Neural crest cell (in vitro differentiated cells): Measurements from ENCODE around the gene GCNT3. TPM values are rescaled to one million over a fixed set of nuclear protein-coding genes. Genes with fewer than 3 reads are reported as not detected.

Experiments
- DNase-seq: peaks from one replicate; pipeline ENCODE4 v3.0.0; 2021; ENCODE audit warnings: low read depth, mixed read lengths, low spot score
- H3K27ac Mint-ChIP-seq: one replicate; pipeline ENCODE4 v1.8.0; 2021; ENCODE audit warnings: mild to moderate bottlenecking, mixed read lengths; ENCODE audit not compliant: unreplicated experiment
- H3K27me3 Mint-ChIP-seq: 2 replicates; pipeline ENCODE4 v1.8.0; 2021; ENCODE audit warnings: low read depth, mild to moderate bottlenecking, mixed read lengths
- H3K36me3 Mint-ChIP-seq: 2 replicates; pipeline ENCODE4 v1.8.0; 2021; ENCODE audit warnings: low read depth, mild to moderate bottlenecking, mixed read lengths
- H3K4me1 Mint-ChIP-seq: 2 replicates; pipeline ENCODE4 v1.8.0; 2021; ENCODE audit warnings: mixed read lengths
- H3K4me3 Mint-ChIP-seq: one replicate; pipeline ENCODE4 v1.8.0; 2021; ENCODE audit warnings: mild to moderate bottlenecking, mixed read lengths
- H3K9me3 Mint-ChIP-seq: 2 replicates; pipeline ENCODE4 v1.8.0; 2021; ENCODE audit warnings: mixed read lengths
- CTCF ChIP-seq: fragments of 200-600 bp; sonication (generic); conservative IDR thresholded peaks from 2 replicates; pipeline ENCODE4 v1.5.0; 2021; ENCODE audit warnings: antibody characterized with exemption, mild to moderate bottlenecking
- total RNA-seq: library from RNA; stranded (reverse); gene quantifications from 2 replicates; pipeline ENCODE4 v1.2.1, GENCODE V29; 2021

The GCNT3 gene
- total RNA-seq, 1 donor from 2014 or later, result not detected

- no peak for TF ChIP-seq CTCF
- Mint-ChIP-seq H3K36me3 (no peaks in the 10 kb centered on the region), H3K9me3 (peaks cover 3% of the 10 kb centered on the region), H3K4me3 (no peak overlapping the region), H3K27me3 (peaks cover 36% of the 10 kb centered on the region), H3K4me1 (peaks cover 4% of the 10 kb centered on the region), H3K27ac (no peak overlapping the region)
- DNase-seq, result no peak
Observed at GRCh38 chr15:59615661-59616060, 4.1 kb downstream of the GCNT3 start.

GRCh38 chr15:59616379-59616778 lies 4.8 kb downstream of the GCNT3 start:
- Mint-ChIP-seq H3K27me3 (peaks cover 34% of the 10 kb centered on the region), H3K4me3 (no peak overlapping the region), H3K4me1 (peaks cover 4% of the 10 kb centered on the region), H3K36me3 (no peaks in the 10 kb centered on the region), H3K9me3 (no peaks in the 10 kb centered on the region), H3K27ac (no peak overlapping the region)
- no peak for DNase-seq
- no peak for TF ChIP-seq CTCF

GRCh38 chr15:59618406-59618805 lies 6.8 kb downstream of the GCNT3 start:
- Mint-ChIP-seq H3K9me3 (no peaks in the 10 kb centered on the region), H3K4me3 (no peak overlapping the region), H3K27me3 (peaks cover 23% of the 10 kb centered on the region), H3K4me1 (peaks cover 4% of the 10 kb centered on the region), H3K27ac (no peak overlapping the region), H3K36me3 (no peaks in the 10 kb centered on the region)
- TF ChIP-seq CTCF, result no peak
- no peak for DNase-seq

GRCh38 chr15:59622289-59622688 lies 10.7 kb downstream of the GCNT3 start:
- H3K4me1 Mint-ChIP-seq, result no peaks in the 10 kb centered on the region
- no peaks in the 10 kb centered on the region for H3K36me3 Mint-ChIP-seq
- TF ChIP-seq CTCF, result peak; percentile 62
- no peaks in the 10 kb centered on the region for H3K9me3 Mint-ChIP-seq
- no peak overlapping the region for H3K4me3 Mint-ChIP-seq
- H3K27ac Mint-ChIP-seq, result no peak overlapping the region
- peak; percentile 37 for DNase-seq
- H3K27me3 Mint-ChIP-seq, result peaks cover 15% of the 10 kb centered on the region

GRCh38 chr15:59632714-59633113 lies 21.1 kb downstream of the GCNT3 start:
- peak; percentile 6 for DNase-seq
- no peaks in the 10 kb centered on the region for H3K9me3 Mint-ChIP-seq
- no peak overlapping the region for H3K4me3 Mint-ChIP-seq

More at GRCh38 chr15:59632714-59633113, 21.1 kb downstream of the GCNT3 start:
- peaks cover 12% of the 10 kb centered on the region for H3K36me3 Mint-ChIP-seq
- no peaks in the 10 kb centered on the region for H3K4me1 Mint-ChIP-seq
- no peaks in the 10 kb centered on the region for H3K27me3 Mint-ChIP-seq
- TF ChIP-seq CTCF, result peak; percentile 42
- no peak overlapping the region for H3K27ac Mint-ChIP-seq
